GM19438 (cell line): ENCODE data around the gene ST6GALNAC6.
"Not testable (repeated sequence)": the region's sequence is repeated elsewhere in the genome, so short reads cannot be mapped to it uniquely, and the experiment has no call there.

Experiments used
- ATAC-seq: cut with Tn5 transposase; IDR thresholded peaks from one replicate; pipeline ENCODE4 v1.9.1; 2021; ENCODE audit warnings: low read depth; ENCODE audit not compliant: unreplicated experiment

The ST6GALNAC6 gene

GRCh38 chr9:127897193-127897692 is 2.2 kb downstream of the ST6GALNAC6 start:
- no peak for ATAC-seq

DNA sequence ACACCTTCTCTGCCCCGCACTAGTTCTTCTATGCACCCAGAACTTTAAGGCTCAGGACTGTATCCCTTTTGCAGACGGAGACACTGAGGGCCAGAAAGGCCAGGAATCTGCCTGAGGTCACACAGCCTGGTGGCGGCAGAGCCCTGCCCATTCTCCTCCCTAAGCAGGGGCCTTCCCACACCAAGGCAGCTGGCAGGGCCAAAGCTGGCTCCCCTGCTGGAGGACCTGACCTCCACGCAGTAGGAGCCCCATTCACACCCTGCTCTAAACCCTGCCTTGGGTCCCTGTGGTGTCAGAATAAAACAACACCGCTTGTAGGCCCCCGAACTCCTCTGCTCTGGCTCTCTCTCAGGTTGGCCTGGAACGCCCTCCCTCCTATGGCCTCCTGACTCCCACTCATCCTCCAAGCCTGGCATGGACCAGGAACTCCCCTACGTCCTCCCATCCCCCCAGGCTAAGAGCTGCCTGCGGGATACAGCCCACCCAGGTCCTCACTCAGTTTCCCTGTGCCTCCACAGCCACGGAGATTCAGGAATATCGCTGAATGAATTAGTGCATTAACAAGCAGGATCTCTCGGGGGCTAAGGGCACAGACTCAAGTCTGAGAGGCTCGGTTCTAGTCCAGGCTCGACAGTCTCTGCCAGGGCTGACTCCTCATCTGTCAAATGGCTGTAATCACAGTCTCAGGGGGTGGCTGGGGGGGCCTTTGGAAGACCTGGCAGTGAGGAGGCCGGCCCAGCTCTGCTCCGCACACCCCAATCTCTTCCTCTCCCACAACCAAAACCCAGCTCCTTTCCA is 2.8 kb downstream of the ST6GALNAC6 start:
- ATAC-seq, result no peak

GRCh38 chr9:127895811-127896210 is 3.6 kb downstream of the ST6GALNAC6 start:
- ATAC-seq, result no peak

DNA sequence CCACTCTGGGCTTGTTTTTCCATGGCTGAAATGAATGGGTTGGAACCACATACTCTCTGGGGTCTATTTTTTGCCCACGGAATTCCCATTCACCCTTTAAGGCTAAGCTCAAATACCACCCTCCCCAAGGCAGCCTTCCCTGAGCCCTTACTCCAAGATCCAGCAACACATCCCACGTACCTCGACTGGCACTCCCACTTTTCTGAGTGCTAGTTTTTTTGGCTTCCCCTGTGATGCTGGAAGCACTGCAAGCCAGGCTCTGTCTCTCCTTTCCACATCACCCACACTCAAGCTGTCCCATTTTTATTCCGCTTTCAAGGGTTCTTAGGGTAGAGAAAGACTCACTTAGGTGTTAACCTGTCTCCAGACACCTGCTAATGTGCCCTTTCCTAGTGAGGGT is 6.0 kb downstream of the ST6GALNAC6 start:
- no peak for ATAC-seq

- no peak for ATAC-seq
Observed at GRCh38 chr9:127892831-127893230, 6.6 kb downstream of the ST6GALNAC6 start.

DNA sequence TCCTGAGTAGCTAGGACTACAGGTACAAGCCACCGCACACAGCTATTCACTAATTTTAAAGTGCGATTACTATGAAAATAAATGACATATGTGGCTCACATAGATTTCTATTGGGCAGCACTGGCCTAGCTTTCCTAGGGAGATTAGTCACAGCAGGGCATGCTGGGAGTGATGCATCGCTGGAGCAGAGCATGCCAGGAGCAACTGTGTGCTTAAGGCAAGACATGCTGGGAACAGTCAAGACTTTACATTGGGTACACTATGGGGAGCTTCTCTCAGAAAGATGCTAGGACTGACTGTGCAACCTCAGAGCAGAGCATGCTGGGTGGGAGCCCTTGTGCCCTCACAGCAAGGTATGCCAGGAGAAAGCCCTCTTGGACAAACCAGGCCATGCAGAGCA is 9.3 kb downstream of the ST6GALNAC6 start:
- no peak for ATAC-seq

DNA sequence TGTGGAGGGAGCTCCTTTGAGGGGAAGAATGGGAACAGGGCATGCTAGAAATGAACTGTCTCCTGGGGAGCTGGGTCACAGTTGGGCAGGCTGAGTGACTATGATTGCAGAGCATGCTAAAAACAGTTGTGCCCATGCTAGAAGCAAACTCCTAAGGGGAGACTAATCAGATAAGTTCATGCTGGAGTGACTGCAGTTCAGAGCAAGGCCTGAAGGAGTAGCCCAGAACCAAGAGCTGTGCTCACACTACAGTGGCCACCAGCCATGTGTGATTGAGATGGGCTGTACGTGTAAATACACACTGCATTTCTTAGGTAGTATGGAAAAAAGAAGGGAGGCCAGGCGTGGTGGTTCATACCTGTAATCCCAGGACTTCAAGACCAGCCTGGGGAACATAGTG is 11.6 kb downstream of the ST6GALNAC6 start:
- ATAC-seq, result no peak

- ATAC-seq, result no peak
Observed at GRCh38 chr9:127886401-127886972, 12.9 kb downstream of the ST6GALNAC6 start.

GRCh38 chr9:127885508-127886281 is 13.7 kb downstream of the ST6GALNAC6 start:
- no peak for ATAC-seq

- no peak for ATAC-seq
Observed at GRCh38 chr9:127884976-127885490, 14.4 kb downstream of the ST6GALNAC6 start.

GRCh38 chr9:127884427-127884911 is 14.9 kb downstream of the ST6GALNAC6 start:
- ATAC-seq, result no peak

DNA sequence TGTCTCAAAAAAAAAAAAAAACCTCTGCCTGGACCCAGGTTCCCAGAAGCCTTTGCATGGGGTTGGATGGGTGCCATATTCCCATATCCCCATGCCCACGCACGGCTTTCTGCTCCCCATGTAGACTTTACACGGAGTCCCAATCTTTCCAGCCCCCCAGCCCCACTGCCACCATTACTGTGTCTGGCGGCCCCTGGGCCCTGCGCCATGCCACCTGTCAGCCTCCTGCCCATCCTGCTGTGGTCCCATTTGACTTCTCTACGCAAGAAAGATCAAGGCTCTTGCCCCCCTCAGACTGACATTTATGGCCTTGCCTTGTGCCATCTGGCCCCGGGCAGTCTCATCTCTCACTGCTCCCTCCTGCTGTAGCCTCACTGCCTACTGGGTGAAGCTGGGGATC is 15.4 kb downstream of the ST6GALNAC6 start:
- ATAC-seq, result no peak

DNA sequence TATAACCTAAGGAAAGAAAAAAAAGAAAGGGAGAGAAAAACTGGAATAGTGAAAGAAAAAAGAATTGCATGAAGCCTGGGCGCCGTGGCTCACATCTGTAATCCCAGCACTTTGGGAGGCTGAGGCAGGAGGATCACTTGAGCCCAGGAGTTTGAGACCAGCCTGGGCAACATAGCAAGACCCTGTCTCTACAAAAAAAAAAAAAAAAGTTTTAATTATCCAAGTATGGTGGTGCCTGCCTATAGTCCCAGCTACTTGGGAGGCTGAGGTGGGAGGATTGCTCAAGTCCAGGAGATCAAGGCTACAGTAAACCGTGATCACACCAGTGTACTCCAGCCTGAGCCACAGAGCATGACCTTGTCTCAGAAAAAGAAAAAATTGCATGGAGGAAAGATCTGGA is 17.7 kb downstream of the ST6GALNAC6 start:
- ATAC-seq, result not testable (repeated sequence)

DNA sequence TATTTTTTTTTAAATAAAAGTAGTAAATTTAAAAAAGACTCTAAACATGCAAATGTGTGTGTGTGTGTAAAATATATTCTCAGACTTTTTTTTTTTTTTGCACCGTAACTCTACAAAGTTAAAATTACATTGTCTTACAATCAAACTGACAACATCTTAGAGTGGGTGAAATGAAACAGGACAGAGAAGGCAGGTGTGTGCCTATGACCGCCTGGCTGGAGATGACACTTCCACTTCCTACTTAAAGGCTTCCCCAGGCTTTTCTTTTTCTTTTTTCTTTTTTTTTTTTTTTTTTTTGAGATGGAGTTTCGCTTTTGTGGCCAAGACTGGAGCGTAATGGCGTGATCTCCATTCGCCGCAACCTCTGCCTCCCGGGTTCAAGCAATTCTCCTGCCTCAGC is 19.3 kb downstream of the ST6GALNAC6 start:
- no peak for ATAC-seq

GRCh38 chr9:127878652-127879390 is 20.6 kb downstream of the ST6GALNAC6 start:
- ATAC-seq, result no peak

DNA sequence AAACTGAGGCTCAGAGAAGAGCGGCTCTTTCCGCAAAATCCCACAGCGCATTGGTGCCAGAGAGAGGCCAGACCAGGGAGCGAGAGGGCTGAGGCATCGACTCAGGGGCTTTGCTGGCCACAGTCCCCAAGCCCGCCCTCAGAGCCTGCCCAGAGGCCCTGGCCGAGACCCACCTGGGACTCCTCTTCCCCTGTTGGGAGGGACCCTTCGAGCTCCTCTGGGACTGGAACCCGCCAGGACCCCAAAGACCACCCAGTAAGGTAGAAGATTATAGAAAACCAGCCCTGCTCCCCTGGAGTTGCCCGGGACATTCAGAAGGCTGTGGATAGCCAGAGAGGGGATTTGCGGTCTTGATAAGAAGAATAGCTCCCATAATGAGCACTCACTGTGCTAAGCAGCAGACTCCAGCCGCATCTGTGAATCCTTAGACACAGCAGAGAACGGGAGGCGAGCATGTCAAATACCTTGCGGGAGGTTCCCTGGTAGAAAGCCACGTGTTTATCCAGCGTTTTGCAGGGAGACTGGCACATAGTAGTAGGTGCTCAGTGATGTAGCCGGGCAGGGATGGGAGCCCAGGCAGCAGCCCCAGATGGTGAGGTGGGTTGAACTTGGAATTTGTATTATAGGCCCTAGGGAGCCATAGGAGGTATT is 21.3 kb downstream of the ST6GALNAC6 start:
- ATAC-seq, result no peak

DNA sequence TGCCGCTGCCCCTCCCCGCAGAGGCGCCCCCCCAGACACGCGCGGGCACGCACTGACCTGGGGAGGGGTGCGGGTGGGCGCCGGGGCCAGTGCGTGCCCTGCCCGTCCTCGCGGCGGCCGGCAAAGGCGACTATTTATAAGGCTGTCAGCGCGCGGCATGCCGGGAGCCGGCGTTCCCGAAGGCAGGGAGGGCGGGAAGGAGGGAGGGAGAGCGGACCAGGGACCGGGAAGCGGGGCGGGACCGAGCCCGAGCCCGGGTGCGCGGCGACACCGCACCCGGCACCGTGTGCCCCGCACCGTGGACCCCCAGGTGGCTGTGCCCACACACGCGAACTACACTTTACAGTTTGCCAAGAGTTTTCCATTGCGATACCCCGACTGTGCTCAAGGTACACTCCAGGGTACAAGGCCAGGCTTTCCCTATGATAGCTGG is 21.8 kb downstream of the ST6GALNAC6 start, which contains the start of gene AK1:
Gene AK1, minus strand, starts transcription at position 110 of the 433 bp plus-strand sequence. CDS start 3,058 bp downstream, outside the sequence.
- ATAC-seq, result no peak

DNA sequence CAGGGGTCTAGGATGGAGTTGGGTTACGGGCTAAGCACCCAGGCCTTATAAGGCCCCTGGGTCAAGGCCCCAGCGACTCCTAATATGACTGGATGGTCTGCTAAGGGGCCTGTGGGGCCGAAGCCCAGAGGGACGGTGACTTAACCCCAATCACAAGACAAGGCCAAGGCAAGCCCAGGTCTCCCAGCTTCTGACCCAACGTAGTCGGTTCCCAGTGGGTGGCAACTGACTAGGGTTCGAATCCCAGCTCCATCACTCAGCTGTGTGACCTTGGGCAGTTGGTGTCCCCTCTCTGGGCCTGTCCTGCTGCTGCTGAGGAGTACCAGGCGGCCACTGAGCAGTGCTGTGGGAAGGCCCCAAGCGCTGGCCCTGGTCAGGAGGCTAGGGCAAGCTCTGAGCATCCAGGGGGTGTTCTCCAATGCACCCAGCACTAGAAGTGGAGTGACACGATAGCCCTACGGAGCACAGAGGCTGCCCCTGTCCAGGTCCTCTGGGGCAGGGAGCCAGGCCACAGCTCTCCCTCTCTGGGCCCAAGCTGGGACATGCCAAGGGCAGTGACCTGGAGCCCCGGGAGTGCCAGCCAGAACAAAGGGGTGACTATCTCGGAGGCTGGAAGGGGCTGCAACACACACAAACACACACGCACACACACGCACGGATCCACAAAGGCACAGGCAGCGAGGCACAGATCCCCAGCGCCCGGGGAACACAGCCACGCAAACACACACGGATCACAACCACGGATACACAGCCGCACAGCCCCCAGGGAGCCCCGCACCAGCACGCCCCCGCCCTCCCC is 22.4 kb downstream of the ST6GALNAC6 start:
- ATAC-seq, result no peak
